Bronchial epithelial cell (primary cell): ENCODE results near the gene KNDC1. TPM values are rescaled to one million over a fixed set of nuclear protein-coding genes. Genes with fewer than 3 reads are reported as not detected.
A peak's percentile ranks its signal among the peaks of the same experiment; 100 is the strongest.

Experiments
- DNase-seq: peaks from one replicate; pipeline ENCODE4 v3.0.0-alpha.2; 2010; ENCODE audit warnings: low read depth
- FAIRE-seq: peaks from 2 replicates; lab custom pipeline; 2011; peaks lifted over from hg19 to GRCh38; lab: Jason Lieb, UNC
- H3K27me3 ChIP-seq: 2 replicates; pipeline ENCODE4 v1.5.1; 2011; ENCODE audit warnings: low read length; ENCODE audit not compliant: control insufficient read depth, insufficient read depth
- H3K36me3 ChIP-seq: 2 replicates; pipeline ENCODE4 v1.5.1; 2011; ENCODE audit warnings: low read length; ENCODE audit not compliant: control insufficient read depth, insufficient read depth
- H3K4me3 ChIP-seq: 2 replicates; pipeline ENCODE4 v1.5.1; 2011; ENCODE audit warnings: mild to moderate bottlenecking, low read depth, low read length, control low read depth
- total RNA-seq: library from RNA; depleted of rRNA; stranded (reverse); fragments of >200 nt; gene quantifications from 2 replicates; pipeline ENCODE4 v1.2.1, GENCODE V29; 2014
- TF ChIP-seq, protein P1 (sequence below): IDR thresholded peaks from 2 replicates; pipeline ENCODE4 v1.5.1; 2011; ENCODE audit warnings: mild to moderate bottlenecking, moderate library complexity, low read length, control low read depth, inconsistent platforms; ENCODE audit not compliant: insufficient read depth, severe bottlenecking

The KNDC1 gene
- total RNA-seq, 1 donor from 2014 or later: under 0.01 TPM

DNA sequence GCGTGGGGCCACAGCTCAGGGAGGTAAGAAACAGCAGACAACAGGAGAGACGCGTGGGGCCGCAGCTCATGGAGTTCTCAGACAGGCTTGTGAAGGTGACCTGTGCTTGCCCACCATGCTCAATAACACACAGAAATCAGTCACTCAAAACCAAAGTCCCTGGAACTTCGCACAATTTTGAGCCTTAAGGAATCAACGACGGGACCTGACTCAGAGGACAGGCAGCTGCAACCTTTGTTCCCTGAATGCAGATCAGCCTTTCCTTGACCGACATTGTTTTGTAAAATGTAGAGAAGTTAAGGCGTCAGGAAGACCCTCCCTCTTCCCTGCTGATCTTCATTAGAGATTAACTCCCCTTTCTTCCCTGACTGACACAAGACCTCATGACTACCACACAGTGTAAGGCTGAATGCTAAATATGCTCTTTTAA is 8.5 kb upstream of the KNDC1 start:
- no peak overlapping the region for H3K4me3 ChIP-seq
- DNase-seq (no peak), FAIRE-seq (no peak)
- no peaks in the 10 kb centered on the region for H3K36me3 ChIP-seq
- TF ChIP-seq, protein P1, sequence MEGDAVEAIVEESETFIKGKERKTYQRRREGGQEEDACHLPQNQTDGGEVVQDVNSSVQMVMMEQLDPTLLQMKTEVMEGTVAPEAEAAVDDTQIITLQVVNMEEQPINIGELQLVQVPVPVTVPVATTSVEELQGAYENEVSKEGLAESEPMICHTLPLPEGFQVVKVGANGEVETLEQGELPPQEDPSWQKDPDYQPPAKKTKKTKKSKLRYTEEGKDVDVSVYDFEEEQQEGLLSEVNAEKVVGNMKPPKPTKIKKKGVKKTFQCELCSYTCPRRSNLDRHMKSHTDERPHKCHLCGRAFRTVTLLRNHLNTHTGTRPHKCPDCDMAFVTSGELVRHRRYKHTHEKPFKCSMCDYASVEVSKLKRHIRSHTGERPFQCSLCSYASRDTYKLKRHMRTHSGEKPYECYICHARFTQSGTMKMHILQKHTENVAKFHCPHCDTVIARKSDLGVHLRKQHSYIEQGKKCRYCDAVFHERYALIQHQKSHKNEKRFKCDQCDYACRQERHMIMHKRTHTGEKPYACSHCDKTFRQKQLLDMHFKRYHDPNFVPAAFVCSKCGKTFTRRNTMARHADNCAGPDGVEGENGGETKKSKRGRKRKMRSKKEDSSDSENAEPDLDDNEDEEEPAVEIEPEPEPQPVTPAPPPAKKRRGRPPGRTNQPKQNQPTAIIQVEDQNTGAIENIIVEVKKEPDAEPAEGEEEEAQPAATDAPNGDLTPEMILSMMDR: no peak
- no peaks in the 10 kb centered on the region for H3K27me3 ChIP-seq

DNA sequence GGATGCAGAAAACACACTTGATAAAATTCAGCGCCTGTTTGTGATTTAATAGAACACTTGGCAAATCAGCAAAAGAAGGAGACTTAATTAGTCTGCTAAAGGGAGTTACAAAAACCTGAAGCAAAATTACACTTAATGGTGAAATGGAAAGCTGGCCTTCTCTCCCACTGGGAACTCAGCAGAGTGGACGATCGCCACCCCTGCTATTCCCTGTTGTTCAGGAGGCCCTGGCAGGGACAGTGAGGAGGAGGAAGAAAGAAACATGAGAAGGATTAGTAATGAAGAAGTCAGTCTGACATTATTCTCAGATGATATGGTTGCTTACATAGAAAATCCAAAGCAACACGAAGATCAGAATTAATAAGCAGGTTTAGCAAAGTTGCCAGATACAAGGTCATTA is 5.6 kb upstream of the KNDC1 start:
- Histone ChIP-seq H3K36me3 (no peaks in the 10 kb centered on the region), H3K4me3 (no peak overlapping the region), H3K27me3 (no peaks in the 10 kb centered on the region)
- FAIRE-seq (peak; percentile 32), DNase-seq (no peak)
- TF ChIP-seq, protein P1: no peak

DNA sequence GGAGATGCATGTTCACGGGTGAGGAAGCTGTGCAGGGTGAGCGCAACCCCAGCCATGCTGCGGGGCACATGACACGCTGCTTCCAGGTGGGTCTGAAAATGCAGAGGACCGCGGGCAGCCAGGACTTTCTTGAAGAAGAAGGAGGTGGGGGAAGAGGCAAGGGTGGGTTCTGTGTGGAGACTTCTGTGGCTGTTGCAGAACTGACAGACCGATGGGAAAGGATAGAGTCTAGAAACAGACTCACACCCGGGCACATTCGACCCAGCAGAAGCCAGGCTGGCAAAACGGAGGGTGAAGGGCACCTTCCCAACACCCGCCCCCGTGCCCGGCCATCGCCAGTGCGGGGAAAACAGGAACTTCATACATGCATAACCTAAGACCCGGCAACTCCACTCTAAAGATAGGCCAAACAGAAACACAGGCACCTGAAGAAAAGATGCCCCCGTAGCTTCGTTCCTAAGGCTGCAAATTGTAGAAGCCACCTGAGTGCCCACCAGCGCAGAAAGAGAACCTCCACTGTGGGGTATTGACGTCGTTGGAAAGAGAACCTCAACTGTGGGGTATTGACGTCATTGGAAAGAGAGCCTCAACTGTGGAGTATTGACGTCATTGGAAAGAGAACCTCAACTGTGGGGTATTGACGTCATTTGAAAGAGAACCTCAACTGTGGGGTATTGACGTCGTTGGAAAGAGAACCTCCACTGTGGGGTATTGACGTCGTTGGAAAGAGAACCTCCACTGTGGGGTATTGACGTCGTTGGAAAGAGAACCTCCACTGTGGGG is 4.8 kb upstream of the KNDC1 start:
- TF ChIP-seq, protein P1: no peak
- Histone ChIP-seq H3K36me3 (no peaks in the 10 kb centered on the region), H3K27me3 (no peaks in the 10 kb centered on the region), H3K4me3 (no peak overlapping the region)
- FAIRE-seq (no peak), DNase-seq (no peak)

DNA sequence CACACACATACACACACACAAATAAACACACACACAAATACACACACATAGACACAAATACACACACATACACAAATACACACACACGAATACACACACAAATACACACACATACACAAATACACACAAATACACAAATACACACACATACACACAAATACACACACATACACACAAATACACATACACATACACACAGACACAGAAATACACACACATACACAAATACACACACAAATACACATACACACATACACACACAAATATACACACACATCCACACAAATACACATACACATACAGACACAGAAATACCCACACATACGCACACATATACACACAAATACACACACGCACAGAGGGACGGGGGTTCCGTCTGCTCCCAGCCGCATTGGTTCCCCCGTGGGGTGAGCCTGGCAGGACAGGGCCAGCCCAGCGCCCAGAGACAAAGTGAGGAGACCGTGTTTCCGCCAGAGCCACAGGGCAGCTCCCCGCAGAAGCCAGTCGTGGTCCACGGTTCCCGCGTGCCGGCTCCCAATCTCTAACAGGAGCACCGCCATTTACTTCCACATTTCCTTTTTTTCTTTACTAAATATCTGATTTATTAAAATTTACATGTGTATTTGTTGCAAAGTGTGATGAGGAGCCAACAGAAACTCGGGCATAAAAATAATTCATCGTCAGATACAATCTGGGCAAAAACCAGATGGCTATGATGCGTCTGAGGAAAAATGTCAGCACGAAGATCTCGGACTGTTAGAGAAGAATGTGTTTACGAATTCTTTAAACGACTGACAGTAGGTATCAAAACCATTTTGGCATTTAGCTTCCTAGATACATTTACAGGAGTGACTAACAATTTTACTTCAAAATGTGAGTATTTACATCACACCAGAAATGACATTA is 3.1 kb upstream of the KNDC1 start:
- TF ChIP-seq, protein P1: no peak
- DNase-seq: no peak
- FAIRE-seq: no peak
- Histone ChIP-seq H3K4me3 (no peak overlapping the region), H3K36me3 (no peaks in the 10 kb centered on the region), H3K27me3 (peaks cover 8% of the 10 kb centered on the region)

GRCh38 chr10:133157662-133158436 is 2.2 kb upstream of the KNDC1 start:
- no peak for FAIRE-seq
- no peak overlapping the region for H3K4me3 ChIP-seq
- peaks cover 8% of the 10 kb centered on the region for H3K27me3 ChIP-seq
- DNase-seq: no peak
- no peaks in the 10 kb centered on the region for H3K36me3 ChIP-seq
- TF ChIP-seq, protein P1: no peak
